GM11168 (cell line): ENCODE results near the gene PHC1.

Experiments
- in situ Hi-C: fragments of 300-500 bp; cut with MboI; formaldehyde crosslinking; loops from one replicate; pipeline ENCODE4 v1.12.0; 2022; ENCODE audit warnings: low sequenced_read_pairs; ENCODE audit not compliant: unreplicated experiment

PHC1 gene

DNA sequence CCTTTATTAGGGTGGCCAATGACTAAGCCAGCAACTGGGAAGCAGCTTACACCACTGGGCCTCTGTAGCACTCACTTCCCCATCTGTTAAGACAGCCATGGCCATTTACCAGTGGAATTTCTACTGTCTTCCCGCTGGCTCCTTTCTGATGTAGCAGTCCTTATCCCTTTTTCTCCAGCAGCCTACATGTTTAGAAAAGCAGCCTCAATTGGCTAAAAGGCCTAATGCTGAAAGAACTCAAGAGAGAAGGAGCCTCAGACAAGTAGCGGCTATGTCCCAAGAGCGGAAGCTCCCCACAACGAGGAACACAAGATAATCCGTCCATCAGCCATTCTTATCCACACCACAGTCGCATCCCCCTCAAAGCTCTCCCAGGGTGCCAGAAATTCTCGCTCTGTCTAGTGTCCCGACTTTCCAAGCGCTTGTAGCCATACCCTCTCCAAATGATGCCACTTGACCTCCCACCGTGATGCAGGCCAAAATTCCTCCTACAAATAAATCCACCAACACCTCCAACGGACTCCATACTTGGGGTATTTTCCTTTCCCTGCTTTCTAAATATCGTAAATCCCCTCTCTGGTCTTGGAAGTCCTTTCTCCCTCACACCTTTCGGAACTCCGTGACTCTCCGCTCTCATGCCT, 34.5 kb downstream of the PHC1 start:
- in situ Hi-C loops, result no loop called here

DNA sequence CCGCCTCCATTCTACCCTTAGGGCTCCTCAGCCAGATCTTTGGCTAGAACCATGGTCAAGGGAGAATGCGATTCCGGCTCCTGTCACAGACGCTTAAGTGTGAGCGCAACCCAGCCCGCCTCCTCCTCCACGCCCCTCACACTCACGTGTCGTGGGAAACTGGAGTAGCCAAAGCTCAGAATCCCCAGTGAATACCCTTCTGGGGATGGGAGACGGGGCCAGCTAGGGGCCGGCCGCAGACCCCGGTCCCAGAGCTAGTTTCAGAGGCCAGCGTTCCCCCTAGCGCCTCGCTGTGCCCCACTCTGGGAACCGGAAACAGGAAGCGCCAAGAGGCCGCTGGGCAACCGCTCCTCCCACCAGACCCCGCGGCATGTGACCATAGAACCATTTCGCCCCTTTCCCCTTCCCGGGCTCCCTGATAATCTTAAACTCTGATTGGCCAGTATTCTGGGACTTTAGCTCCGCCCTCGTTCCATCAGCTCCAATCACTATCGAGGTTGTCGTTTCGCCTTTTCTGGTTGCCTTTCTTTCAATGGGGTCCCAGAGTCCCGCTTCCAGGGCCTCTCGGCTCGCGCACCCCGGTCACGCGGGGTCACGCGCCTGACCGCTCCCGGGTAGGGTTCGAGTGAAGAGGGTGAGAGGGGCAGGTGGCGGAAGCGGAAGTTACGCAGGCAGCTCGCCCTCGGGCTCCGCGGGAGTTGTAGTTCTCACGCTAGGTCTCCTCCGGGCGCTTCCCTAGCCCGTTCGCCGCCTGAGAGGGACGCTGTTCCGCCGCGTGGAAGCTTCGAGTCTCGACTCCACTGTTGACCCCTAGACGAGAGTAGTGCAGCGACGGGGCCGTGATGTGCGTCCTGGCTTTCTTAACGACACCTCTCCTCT, 35.3 kb downstream of the PHC1 start, which contains the start of gene M6PR:
Gene M6PR, minus strand, starts transcription at position 304 of the 879 bp plus-strand sequence. CDS start 3,241 bp downstream, outside the sequence.
- in situ Hi-C loops, result no loop called here

GRCh38 chr12:8950221-8950527, 35.9 kb downstream of the PHC1 start:
- in situ Hi-C loops, result no loop called here

- in situ Hi-C loops, result no loop called here
These were observed 36.6 kb downstream of the PHC1 start for GRCh38 chr12:8950702-8951478.

- in situ Hi-C loops, result no loop called here
These were observed 37.4 kb downstream of the PHC1 start for GRCh38 chr12:8951744-8952143.

- in situ Hi-C loops, result no loop called here
These were observed 39.6 kb downstream of the PHC1 start for GRCh38 chr12:8953773-8954402.

DNA sequence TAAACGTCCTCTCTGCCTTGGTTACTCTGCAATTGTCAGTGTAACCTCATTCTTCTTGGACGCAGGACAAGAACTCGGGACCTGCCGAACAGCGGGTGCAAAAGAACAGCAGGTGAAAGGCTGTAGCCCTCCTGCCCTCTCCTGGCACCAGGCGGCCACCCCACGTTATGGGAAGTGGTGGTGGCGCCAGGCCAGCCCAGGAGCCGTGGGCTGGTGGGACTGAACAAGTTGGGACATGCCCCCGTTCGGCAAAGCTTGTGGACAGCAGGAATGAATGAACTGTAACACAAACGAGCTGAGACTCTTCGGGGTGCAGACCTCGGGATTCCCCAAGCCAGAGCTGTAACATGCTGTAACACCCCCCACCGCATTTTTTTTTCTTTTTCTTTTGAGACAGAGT, 41.8 kb downstream of the PHC1 start:
- in situ Hi-C loops, result no loop called here

GRCh38 chr12:8956772-8957171, 42.5 kb downstream of the PHC1 start:
- in situ Hi-C loops, result no loop called here

GRCh38 chr12:8957561-8957960, 43.3 kb downstream of the PHC1 start:
- in situ Hi-C loops, result no loop called here

GRCh38 chr12:8958066-8958465, 43.8 kb downstream of the PHC1 start:
- in situ Hi-C loops, result no loop called here

DNA sequence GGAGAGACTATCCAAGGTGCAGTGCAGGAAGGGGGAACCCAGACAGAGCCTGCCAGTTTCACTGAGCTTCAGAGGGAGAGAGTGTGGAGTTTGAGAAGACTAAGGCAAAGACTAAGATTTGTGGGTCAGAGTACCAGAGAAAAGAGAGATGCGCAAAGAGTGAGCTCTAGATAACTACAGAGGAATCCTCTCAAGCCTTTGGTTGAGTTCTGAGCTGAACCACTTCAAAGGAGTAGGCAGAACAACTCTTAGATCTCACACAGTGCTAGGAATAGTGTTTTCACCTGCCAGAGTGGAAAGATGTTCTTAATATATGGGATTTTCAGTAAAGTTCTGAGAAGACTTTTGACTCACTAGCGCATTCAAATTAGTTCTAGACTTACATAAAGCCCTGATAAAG, 45.9 kb downstream of the PHC1 start:
- in situ Hi-C loops, result loop anchor here (5.0 kb wide), 1 partner anchor 82 kb away; no protein-coding TSS in a partner anchor

- in situ Hi-C loops, result no loop called here
These were observed 54.5 kb downstream of the PHC1 start for GRCh38 chr12:8968761-8969160.

GRCh38 chr12:8969861-8970411, 55.6 kb downstream of the PHC1 start:
- in situ Hi-C loops, result no loop called here

GRCh38 chr12:8970432-8970831, 56.1 kb downstream of the PHC1 start:
- in situ Hi-C loops, result no loop called here

DNA sequence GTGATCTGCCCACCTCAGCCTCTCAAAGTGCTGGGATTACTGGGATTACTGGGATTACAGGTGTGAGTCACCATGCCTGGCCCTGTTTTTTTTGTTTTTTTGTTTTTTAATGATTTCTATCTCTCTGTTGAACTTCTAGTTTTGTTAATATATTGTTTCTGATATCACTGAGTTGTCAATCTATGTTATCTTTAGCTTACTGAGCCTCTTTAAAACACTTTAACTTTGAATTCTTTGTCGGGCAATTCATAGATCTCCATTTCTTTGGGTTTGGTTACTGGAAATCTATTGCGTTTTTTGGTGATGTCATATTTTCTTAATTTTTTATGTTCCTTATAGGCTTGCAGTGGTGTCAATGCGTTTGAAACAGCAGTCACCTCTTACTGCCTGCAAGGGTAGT, 65.8 kb downstream of the PHC1 start:
- in situ Hi-C loops, result no loop called here

GRCh38 chr12:8985213-8985754, 71.0 kb downstream of the PHC1 start:
- in situ Hi-C loops, result no loop called here

DNA sequence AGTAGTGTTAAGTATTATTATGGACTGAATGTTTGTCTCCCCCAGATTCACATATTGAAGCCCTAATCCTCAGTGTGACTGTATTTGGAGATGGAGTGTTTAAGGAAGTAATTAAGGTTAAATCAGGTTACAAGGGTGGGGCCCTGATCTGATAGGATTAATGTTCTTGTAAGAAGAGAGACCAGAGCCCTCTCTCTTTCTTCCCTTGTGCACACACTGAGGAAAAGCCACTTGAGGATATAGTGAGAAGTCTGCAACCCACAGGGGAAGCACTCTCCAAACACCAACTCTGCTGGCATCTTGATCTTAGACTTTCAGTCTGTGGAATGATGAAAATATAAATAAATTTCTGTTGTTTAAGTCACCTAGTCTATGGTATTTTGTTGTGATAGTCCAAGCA, 72.9 kb downstream of the PHC1 start:
- in situ Hi-C loops, result no loop called here

GRCh38 chr12:8987685-8988084, 73.4 kb downstream of the PHC1 start:
- in situ Hi-C loops, result no loop called here

DNA sequence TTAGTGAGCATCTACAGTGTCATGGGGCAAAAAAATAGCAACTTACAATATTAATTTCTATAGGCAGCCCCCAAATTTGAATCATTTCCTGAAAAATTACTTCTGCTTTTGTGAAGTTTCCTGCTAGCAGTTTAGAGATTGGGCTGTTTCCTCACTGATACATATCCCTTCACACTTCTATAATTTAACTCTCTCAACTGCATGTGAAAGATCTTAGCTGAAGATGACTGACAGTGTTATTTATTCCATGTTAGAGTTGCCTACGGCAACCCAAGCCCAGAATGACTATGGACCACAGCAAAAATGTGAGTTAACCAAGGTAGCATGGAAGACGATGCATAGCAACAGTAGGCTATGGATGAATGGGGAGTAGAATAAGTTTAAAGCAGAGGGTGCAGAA, 75.1 kb downstream of the PHC1 start, which contains the start of gene KLRG1:
Gene KLRG1, plus strand, starts transcription at position 134 of the 400 bp plus-strand sequence. Its CDS starts 90 bp downstream, at position 224.
- in situ Hi-C loops, result no loop called here
